Chondrocyte (in vitro differentiated cells): ENCODE measurements around the gene NTRK3. TPM values are rescaled to one million over a fixed set of nuclear protein-coding genes. Genes with fewer than 3 reads are reported as not detected.

Experiments used
- DNase-seq: peaks from one replicate; pipeline ENCODE4 v3.0.0; 2021; ENCODE audit warnings: mixed read lengths, low spot score
- H3K27ac Mint-ChIP-seq: one replicate; pipeline ENCODE4 v1.8.0; 2021; ENCODE audit warnings: mild to moderate bottlenecking, moderate library complexity, mixed read lengths; ENCODE audit not compliant: unreplicated experiment
- H3K27me3 Mint-ChIP-seq: 2 replicates; pipeline ENCODE4 v1.8.0; 2021; ENCODE audit warnings: low read depth, mixed read lengths
- H3K36me3 Mint-ChIP-seq: 2 replicates; pipeline ENCODE4 v1.8.0; 2021; ENCODE audit warnings: low read depth, mixed read lengths
- H3K4me1 Mint-ChIP-seq: 2 replicates; pipeline ENCODE4 v1.8.0; 2021; ENCODE audit warnings: low read depth, mild to moderate bottlenecking, mixed read lengths
- H3K4me3 Mint-ChIP-seq: one replicate; pipeline ENCODE4 v1.8.0; 2021; ENCODE audit warnings: mild to moderate bottlenecking, moderate library complexity, mixed read lengths; ENCODE audit not compliant: unreplicated experiment
- H3K9me3 Mint-ChIP-seq: 2 replicates; pipeline ENCODE4 v1.8.0; 2021; ENCODE audit warnings: low read depth, mixed read lengths
- total RNA-seq: library from RNA; stranded (reverse); gene quantifications from 3 replicates; pipeline ENCODE4 v1.2.1, GENCODE V29; 2021
- TF ChIP-seq, protein P1 (sequence below): fragments of 200-600 bp; sonication (generic); IDR thresholded peaks from 2 replicates; pipeline ENCODE4 v1.5.0; 2021; ENCODE audit warnings: antibody characterized with exemption, mild to moderate bottlenecking, moderate library complexity

The NTRK3 gene
- total RNA-seq, 1 donor from 2014 or later = not detected

DNA sequence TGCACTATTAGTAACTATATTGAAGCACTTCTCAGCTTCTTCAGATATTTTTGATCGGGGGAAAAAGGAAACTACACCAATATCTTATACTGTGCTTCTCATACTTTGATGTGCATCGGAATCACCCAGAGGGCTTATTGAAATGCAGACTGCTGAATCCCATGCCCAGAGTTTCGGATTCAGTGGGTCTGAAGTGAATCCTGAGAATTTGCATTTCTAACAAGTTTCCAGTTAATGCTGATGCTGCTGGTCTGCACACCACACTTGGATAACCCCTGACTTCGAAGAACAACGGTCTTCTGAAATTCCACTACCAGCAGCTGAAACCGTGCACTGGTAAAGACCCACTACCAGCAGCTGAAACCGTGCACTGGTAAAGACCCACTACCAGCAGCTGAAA is 243.9 kb downstream of the NTRK3 start:
- H3K36me3 Mint-ChIP-seq = no peaks in the 10 kb centered on the region
- H3K27ac Mint-ChIP-seq = no peak overlapping the region

DNA sequence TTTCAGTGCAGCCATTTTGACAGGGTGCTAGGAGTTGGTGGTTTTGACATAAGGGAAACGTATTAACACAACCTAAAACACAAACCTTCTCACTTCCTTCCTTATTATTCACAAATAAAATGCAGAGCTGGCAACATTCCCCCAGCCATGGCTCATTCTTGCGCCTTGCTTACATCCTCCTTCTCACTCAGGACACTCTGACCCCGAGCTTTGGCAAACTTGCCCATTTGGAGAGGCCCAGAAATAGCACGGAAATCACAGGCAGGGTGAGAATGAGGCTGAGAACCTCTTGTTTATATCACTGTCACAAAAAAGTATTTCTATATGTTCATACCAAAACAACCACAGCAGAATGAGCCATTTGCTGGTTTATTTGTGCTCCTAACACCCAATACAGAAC is 244.3 kb downstream of the NTRK3 start:
- Mint-ChIP-seq H3K27me3 (no peaks in the 10 kb centered on the region), H3K9me3 (no peaks in the 10 kb centered on the region)

More for the DNA sequence above, 243.9 kb downstream of the NTRK3 start:
- TF ChIP-seq, protein P1, sequence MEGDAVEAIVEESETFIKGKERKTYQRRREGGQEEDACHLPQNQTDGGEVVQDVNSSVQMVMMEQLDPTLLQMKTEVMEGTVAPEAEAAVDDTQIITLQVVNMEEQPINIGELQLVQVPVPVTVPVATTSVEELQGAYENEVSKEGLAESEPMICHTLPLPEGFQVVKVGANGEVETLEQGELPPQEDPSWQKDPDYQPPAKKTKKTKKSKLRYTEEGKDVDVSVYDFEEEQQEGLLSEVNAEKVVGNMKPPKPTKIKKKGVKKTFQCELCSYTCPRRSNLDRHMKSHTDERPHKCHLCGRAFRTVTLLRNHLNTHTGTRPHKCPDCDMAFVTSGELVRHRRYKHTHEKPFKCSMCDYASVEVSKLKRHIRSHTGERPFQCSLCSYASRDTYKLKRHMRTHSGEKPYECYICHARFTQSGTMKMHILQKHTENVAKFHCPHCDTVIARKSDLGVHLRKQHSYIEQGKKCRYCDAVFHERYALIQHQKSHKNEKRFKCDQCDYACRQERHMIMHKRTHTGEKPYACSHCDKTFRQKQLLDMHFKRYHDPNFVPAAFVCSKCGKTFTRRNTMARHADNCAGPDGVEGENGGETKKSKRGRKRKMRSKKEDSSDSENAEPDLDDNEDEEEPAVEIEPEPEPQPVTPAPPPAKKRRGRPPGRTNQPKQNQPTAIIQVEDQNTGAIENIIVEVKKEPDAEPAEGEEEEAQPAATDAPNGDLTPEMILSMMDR = no peak
- Mint-ChIP-seq H3K9me3 (no peaks in the 10 kb centered on the region), H3K4me1 (no peaks in the 10 kb centered on the region), H3K4me3 (no peak overlapping the region), H3K27me3 (no peaks in the 10 kb centered on the region)
- DNase-seq = no peak

DNA sequence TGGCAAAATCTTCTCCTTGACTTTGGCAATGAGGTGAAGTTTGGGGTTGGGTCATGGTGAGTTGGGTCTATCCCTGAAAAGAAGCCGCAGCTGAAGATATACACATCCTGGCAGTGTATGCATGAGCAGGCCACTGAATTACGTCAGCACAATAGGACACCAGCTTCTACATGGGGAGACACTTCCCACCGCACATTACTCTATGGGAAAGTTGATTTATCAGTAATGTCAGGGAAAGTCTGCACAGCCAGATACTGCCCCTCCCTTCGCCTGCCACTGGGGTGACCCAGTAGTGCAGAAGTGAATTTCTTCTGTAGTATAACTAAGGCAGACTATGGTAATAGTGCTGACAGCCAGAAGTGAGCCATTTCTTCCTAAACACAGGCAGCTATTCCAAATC is 245.0 kb downstream of the NTRK3 start:
- no peak for DNase-seq
- Mint-ChIP-seq H3K4me1 (no peaks in the 10 kb centered on the region), H3K9me3 (no peaks in the 10 kb centered on the region), H3K36me3 (no peaks in the 10 kb centered on the region), H3K27ac (no peak overlapping the region), H3K27me3 (no peaks in the 10 kb centered on the region), H3K4me3 (no peak overlapping the region)
- TF ChIP-seq, protein P1 = no peak

More for the DNA sequence above, 244.3 kb downstream of the NTRK3 start:
- TF ChIP-seq, protein P1 = no peak
- H3K4me3 Mint-ChIP-seq = no peak overlapping the region
- no peak for DNase-seq
- no peaks in the 10 kb centered on the region for H3K36me3 Mint-ChIP-seq
- no peaks in the 10 kb centered on the region for H3K4me1 Mint-ChIP-seq
- no peak overlapping the region for H3K27ac Mint-ChIP-seq

DNA sequence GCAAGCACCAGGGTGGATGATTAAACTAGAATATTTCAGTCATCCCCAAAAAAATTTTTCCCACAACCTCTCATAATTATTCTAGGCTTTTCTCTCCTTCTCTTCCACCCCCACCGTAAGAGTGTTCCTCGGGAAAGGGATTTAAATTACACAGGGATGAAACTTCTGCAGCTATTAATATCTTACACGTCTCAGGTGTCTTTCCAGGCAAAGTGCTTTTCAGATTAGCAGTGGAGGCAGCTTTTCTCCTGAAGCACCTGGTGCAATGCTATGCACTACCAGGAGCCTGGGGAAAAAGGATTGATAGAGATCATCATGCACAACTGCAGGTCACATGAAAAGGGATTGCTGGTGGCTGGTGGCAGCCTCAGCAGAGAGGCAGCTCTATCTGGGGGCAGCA is 250.4 kb downstream of the NTRK3 start:
- Mint-ChIP-seq H3K36me3 (no peaks in the 10 kb centered on the region), H3K4me3 (no peak overlapping the region), H3K9me3 (peaks cover under 1% of the 10 kb centered on the region), H3K27me3 (no peaks in the 10 kb centered on the region), H3K27ac (no peak overlapping the region), H3K4me1 (no peaks in the 10 kb centered on the region)
- DNase-seq = no peak
- TF ChIP-seq, protein P1 = no peak

DNA sequence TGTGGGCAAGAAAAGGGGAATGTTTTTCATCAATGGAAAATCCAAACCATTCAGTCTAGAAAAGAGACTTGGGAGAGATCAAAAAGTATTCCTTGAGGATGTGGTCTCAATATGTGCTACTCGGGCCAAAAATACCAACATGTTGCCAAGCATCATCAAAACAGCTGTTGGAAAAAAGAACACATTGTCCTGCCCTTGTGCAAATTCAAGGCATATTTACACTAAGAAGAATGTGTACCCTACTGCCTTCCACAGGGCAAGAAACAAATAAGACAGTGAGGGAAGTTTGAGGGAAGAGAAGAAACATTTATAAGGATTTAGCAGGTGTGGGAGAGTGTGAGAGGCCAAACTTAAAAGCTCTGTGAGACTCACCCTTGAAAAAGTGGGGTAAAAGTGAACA is 252.1 kb downstream of the NTRK3 start:
- no peaks in the 10 kb centered on the region for H3K36me3 Mint-ChIP-seq
- no peak overlapping the region for H3K4me3 Mint-ChIP-seq
- H3K9me3 Mint-ChIP-seq = peaks cover 10% of the 10 kb centered on the region
- H3K27ac Mint-ChIP-seq = no peak overlapping the region
- H3K4me1 Mint-ChIP-seq = no peaks in the 10 kb centered on the region
- no peaks in the 10 kb centered on the region for H3K27me3 Mint-ChIP-seq
- TF ChIP-seq, protein P1 = no peak
- DNase-seq = no peak
